ENCODE measurements around the gene LDLRAD3.

Gene LDLRAD3

DNA sequence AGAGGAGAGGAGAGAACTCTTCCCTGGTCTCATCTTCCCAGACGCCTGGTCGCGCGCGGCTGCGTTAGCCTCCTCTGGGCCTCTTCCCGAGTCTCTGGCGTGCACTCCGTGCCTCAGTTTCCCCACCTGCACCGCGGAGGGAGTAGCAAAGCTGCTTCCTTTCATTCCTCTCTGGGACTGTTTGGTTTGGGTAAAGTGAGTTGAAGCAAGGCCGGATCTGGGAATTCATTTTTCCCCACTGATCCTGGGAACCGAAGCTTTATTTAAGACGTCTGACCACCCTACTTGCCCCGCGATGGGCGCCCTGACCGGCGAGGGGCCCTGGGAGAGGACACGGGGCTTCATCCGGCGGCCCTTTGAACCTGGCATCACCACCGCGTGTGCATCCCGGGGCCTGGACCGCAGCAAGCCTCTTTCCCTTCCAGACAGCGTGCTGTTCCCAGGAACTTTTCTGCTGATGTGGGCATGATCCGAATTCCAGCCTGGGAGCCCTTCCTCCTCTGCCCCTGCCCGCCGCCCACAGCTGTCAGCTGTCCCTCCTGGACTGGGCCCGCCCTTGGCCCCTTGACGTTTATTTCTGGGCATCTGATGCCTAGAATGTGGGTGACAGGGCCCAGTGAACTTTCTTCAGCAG lies 758 bp downstream of the LDLRAD3 start:
- TF ChIP-seq, protein P1, sequence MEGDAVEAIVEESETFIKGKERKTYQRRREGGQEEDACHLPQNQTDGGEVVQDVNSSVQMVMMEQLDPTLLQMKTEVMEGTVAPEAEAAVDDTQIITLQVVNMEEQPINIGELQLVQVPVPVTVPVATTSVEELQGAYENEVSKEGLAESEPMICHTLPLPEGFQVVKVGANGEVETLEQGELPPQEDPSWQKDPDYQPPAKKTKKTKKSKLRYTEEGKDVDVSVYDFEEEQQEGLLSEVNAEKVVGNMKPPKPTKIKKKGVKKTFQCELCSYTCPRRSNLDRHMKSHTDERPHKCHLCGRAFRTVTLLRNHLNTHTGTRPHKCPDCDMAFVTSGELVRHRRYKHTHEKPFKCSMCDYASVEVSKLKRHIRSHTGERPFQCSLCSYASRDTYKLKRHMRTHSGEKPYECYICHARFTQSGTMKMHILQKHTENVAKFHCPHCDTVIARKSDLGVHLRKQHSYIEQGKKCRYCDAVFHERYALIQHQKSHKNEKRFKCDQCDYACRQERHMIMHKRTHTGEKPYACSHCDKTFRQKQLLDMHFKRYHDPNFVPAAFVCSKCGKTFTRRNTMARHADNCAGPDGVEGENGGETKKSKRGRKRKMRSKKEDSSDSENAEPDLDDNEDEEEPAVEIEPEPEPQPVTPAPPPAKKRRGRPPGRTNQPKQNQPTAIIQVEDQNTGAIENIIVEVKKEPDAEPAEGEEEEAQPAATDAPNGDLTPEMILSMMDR (conservative IDR thresholded peaks at IDR 0.05; ENCODE audit: low read length): no peak
- peak; percentile 25 for DNase-seq (ENCODE audit: low read depth)
- H3K4me3 ChIP-seq (ENCODE audit: low read length): peak overlapping the region; percentile 75

DNA sequence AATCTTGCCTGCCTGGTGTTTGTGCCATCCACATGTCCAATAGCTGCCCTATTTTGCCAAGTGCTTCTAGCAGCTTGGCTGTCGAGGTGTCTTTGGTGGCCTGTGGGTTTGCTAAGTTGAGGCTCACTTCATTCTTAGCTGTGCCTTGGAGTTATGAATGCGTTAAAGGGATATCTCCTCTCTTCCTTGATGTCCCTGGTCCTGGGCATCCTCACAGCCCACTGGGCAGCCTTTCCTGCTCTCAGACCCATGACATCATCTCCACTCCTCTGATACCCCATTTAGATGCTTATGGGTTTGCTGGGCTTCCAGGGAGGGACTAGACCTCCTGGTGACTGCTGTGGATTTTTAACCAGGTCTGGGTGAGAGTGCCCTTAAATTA lies 1.3 kb downstream of the LDLRAD3 start:
- DNase-seq (ENCODE audit: low read depth): no peak
- TF ChIP-seq, protein P1 (conservative IDR thresholded peaks at IDR 0.05; ENCODE audit: low read length): no peak
- peak overlapping the region; percentile 75 for H3K4me3 ChIP-seq (ENCODE audit: low read length)

DNA sequence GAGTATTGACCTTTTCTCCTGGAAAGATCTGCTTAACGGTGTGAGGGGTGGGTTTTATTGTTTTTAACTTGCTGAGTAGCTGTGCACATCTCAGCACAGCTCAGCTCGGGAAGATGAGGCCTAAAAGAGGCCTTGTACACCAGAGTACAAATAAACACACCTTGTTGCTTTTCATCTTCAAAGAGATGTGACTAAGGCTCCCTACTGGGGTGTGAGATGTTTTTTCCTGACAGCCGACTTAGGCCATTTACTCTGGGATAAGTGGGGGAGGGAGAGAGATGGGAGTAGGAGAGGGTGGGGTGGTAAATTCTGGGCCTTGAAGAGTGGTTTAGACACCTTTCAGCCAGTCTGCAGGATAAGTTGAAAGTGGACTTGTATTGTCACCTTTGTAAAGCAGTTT lies 2.9 kb downstream of the LDLRAD3 start:
- TF ChIP-seq, protein P1 (conservative IDR thresholded peaks at IDR 0.05; ENCODE audit: low read length): no peak
- H3K4me3 ChIP-seq (ENCODE audit: low read length): no peak overlapping the region
- DNase-seq (ENCODE audit: low read depth): no peak

DNA sequence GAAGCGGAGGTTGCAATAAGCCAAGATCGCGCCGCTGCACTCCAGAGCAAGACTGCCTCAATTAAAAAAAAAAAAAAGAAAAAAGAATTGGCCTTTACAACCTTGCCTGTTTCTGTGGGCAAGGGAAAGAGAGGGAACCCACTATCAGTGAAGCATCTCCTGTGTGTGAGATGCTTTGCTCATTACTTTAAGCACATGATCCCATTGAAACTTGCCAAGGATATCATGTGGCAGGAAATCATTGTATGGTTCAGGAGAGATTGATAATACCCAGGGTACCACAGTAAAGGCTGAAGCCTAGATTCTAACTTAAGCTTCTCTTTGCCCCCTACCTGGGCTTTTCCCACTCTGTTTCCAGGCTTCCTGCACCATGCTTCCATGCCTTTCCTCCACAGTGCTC lies 3.6 kb downstream of the LDLRAD3 start:
- no peak for DNase-seq (ENCODE audit: low read depth)
- TF ChIP-seq, protein P1 (conservative IDR thresholded peaks at IDR 0.05; ENCODE audit: low read length): no peak
- H3K4me3 ChIP-seq (ENCODE audit: low read length): no peak overlapping the region

DNA sequence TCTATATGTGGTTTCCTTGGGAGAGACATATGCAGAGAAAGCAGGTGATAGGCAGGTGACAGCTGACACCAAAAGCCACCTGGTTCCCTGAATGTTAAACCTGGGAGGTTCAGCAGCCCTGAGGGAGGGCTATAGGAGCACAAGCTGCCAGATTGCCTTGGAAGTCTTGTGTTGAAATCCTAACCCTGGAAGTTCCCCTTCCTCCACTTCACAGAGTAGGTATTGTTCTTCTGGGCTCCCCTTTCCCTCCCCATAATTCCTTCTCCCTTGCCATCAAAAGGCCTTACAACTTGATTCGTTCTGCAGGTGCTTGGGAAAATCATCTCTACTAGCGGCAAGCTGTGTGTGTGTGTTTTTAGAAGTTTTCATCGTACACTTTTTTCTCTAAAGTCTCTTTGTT lies 5.4 kb downstream of the LDLRAD3 start:
- no peak overlapping the region for H3K4me3 ChIP-seq (ENCODE audit: low read length)
- TF ChIP-seq, protein P1 (conservative IDR thresholded peaks at IDR 0.05; ENCODE audit: low read length): no peak
- DNase-seq (ENCODE audit: low read depth): no peak

DNA sequence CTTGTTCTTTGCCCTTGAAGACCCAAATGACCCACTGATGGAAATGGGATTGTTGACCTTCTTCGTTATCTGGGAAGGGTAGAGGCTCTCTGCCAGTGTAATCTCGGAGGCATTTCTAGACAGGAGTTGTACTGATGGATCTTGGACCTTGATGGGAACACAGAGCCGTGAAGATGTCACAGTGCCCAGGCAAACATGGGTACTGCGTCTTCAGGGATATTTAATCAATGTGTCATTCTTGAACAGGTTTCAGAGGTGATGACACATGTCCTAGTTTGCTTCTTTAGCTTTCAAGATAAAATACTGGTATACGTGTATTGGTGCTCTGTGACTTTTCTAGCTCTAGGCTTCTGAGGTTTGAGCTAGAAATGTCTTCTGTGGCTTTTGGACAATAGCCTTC lies 6.2 kb downstream of the LDLRAD3 start:
- H3K4me3 ChIP-seq (ENCODE audit: low read length): no peak overlapping the region
- TF ChIP-seq, protein P1 (conservative IDR thresholded peaks at IDR 0.05; ENCODE audit: low read length): no peak
- no peak for DNase-seq (ENCODE audit: low read depth)

DNA sequence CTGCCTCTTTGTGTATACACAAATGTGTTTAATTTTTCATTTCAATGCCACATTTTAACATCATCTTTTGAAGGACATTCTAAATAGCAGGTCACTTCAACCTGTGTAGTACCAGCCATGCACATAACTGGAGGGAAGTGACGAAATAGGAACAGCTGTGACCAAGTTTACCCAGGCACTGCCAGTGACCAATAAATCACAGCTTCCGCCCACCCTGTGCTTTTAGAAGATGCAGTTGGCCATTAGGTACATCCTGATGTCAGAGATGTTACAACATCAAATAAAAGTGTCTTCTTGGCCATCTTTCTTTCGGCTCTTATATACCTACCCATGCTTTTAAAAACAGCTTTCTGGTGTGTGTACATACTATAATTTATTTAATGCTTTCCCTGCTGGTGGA lies 7.8 kb downstream of the LDLRAD3 start:
- no peak overlapping the region for H3K4me3 ChIP-seq (ENCODE audit: low read length)
- no peak for DNase-seq (ENCODE audit: low read depth)
- TF ChIP-seq, protein P1 (conservative IDR thresholded peaks at IDR 0.05; ENCODE audit: low read length): no peak
